ENCODE measurements around the gene VAX1. TPM values are rescaled to one million over a fixed set of nuclear protein-coding genes. Genes with fewer than 3 reads are reported as not detected.

Gene VAX1
- total RNA-seq, 1 experiment from 2014 or later: not detected

GRCh38 chr10:117165538-117166417, 27.7 kb upstream of the VAX1 start:
- Histone ChIP-seq H2AK5ac (ENCODE audit: insufficient read length, low read length) (no peak overlapping the region), H3K18ac (ENCODE audit: insufficient read length, low read depth, low read length) (no peak overlapping the region), H4K5ac (ENCODE audit: insufficient read length, low read depth, low read length) (no peak overlapping the region), H4K8ac (replicated peaks; ENCODE audit: insufficient read length, low read depth, low read length) (no peak overlapping the region), H3K4me2 (ENCODE audit: insufficient read depth, insufficient read length, low read length) (peak overlapping the region; percentile 44), H3K23me2 (ENCODE audit: insufficient read length, low read depth, low read length, poor library complexity, severe bottlenecking) (peaks cover 18% of the 10 kb centered on the region), H3K9ac (ENCODE audit: extremely low read depth, insufficient read length, low read length) (no peak overlapping the region), H3K56ac (ENCODE audit: insufficient read length, low read depth, low read length) (no peak overlapping the region), H3K27me3 (ENCODE audit: insufficient read depth, low read length) (peaks cover 88% of the 10 kb centered on the region), H4K20me1 (ENCODE audit: control insufficient read depth, insufficient read depth, insufficient read length) (no peaks in the 10 kb centered on the region), H3K14ac (ENCODE audit: insufficient read depth, low read length) (no peak overlapping the region), H3K27ac (ENCODE audit: insufficient read length, low read depth, low read length) (no peak overlapping the region), H2BK12ac (ENCODE audit: insufficient read length, low read depth, low read length) (no peak overlapping the region), H2BK120ac (ENCODE audit: low read depth, low read length, poor library complexity, severe bottlenecking) (no peak overlapping the region), H3K4me1 (ENCODE audit: insufficient read depth, low read length) (peaks cover 2% of the 10 kb centered on the region; the same call in 1 of the 2 replicates), H2AFZ (ENCODE audit: low read length) (no peak overlapping the region), H2BK5ac (ENCODE audit: insufficient read length, low read length) (no peak overlapping the region), H3K79me2 (ENCODE audit: insufficient read depth, low read length) (no peaks in the 10 kb centered on the region), H2BK15ac (ENCODE audit: low read depth, low read length) (no peak overlapping the region), H4K91ac (ENCODE audit: insufficient read length, low read depth, low read length) (no peak overlapping the region), H3K4ac (ENCODE audit: low read depth, low read length) (no peak overlapping the region), H3K23ac (ENCODE audit: insufficient read length, low read depth, low read length) (no peak overlapping the region), H3T11ph (ENCODE audit: low read length) (no peak overlapping the region), H3K9me3 (ENCODE audit: control insufficient read depth, low read depth, low read length) (no peaks in the 10 kb centered on the region), H2BK20ac (ENCODE audit: low read depth, low read length, poor library complexity, severe bottlenecking) (no peak overlapping the region), H3K79me1 (ENCODE audit: insufficient read depth, low read depth, low read length, poor library complexity, severe bottlenecking) (no peaks in the 10 kb centered on the region)
- WGBS (ENCODE audit: extremely low coverage, insufficient read length, low lambda C conversion rate): no CpG with 5 or more reads among the region's 51 CpGs
- peak; percentile 82 for TF ChIP-seq CTCF (conservative IDR thresholded peaks at IDR 0.05)
- Mint-ChIP-seq H3K27ac (no peak overlapping the region), H3K9me3 (peaks cover 0 to 8% of the 10 kb centered on the region in 2 experiments; a peak in 1 of 5 replicates), H3K27me3 (ENCODE audit: low read depth) (peaks cover 99% of the 10 kb centered on the region), H3K4me3 (peak overlapping the region; percentile 17 to 76; a peak in 4 of 5 replicates), H3K36me3 (ENCODE audit: insufficient read depth in 1 of 3, low read depth in 3 of 3) (no peaks in the 10 kb centered on the region; a peak in 1 of 7 replicates), H3K4me1 (peaks cover 15 to 44% of the 10 kb centered on the region in 2 experiments)
- DNase-seq: peak; percentile 88
